Right lobe of liver (tissue), 4 donors: ENCODE results near the gene OCEL1.

ENCODE experiments used
- POLR2A ChIP-seq: fragments of 450-650 bp; IDR thresholded peaks from one replicate; pipeline ENCODE4 v1.6.1; 2017; ENCODE audit warnings: antibody characterized with exemption, mild to moderate bottlenecking
- TF ChIP-seq, protein P1 (sequence below), 4 donors: fragments of 200-600 bp in 3 of 4; fragments of 450-650 bp in 1 of 4; IDR thresholded peaks; one replicate each; pipeline versions ENCODE4 v1.5.1 to v1.8.0; 2016 to 2022; ENCODE audit warnings: antibody characterized with exemption in 4 of 4, mild to moderate bottlenecking in 2 of 4
- donor health status: DM: no; HTN: no; CAD: no.
- donor health status: DM: no; HTN: no; CAD: no.
- donor health status: DM: no; HTN: yes; CAD: no.

DNA sequence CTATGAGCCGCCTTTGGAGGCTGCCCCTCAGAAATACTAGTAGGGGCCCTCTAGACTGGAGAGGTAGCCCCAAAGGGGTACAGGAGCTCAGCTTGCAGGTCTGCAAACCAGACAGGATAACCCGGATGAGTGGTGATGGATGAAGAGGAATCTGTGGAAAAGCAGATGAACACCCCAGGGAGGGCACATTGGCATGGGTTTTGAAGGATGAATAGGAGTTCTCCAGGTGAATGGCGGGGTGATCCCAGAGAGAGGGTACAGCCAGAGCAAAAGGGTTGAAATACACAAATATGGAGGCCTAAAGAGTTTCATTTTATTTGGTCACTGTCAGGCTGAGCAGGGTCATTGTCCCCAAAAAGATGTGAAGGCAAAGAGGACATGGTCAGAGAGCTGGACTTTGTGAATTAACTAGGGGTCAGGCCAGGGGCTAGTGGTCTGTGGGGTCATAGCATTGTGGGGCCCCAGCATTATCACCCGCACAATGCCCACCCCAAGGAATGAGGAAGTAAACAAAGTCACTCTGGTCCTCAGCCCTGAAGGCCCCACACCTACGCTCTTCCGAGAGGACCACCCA, 14.9 kb downstream of the OCEL1 start:
- TF ChIP-seq, protein P1, sequence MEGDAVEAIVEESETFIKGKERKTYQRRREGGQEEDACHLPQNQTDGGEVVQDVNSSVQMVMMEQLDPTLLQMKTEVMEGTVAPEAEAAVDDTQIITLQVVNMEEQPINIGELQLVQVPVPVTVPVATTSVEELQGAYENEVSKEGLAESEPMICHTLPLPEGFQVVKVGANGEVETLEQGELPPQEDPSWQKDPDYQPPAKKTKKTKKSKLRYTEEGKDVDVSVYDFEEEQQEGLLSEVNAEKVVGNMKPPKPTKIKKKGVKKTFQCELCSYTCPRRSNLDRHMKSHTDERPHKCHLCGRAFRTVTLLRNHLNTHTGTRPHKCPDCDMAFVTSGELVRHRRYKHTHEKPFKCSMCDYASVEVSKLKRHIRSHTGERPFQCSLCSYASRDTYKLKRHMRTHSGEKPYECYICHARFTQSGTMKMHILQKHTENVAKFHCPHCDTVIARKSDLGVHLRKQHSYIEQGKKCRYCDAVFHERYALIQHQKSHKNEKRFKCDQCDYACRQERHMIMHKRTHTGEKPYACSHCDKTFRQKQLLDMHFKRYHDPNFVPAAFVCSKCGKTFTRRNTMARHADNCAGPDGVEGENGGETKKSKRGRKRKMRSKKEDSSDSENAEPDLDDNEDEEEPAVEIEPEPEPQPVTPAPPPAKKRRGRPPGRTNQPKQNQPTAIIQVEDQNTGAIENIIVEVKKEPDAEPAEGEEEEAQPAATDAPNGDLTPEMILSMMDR (IDR thresholded peaks at IDR 0.05): no peak
- no peak for TF ChIP-seq POLR2A
